ENCODE results near the gene BMX.

BMX gene

DNA sequence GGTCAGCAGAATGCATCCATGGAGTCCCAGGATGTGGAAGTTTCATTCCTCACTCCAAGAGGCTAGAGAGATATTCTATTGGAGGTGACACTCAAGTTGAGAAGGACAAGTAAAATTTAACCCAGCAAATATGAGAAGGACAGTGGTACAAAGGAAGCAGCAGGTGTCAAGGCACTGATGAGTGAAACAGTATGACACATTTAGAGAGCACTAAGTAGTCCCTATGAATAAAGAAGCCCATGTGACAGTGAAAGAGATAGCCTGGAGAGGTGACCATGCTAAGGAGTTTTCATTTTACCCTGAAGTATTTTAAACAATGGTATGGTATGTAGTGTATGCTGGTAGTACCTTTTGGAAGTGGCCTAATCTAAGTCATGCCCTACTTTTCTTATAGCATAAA is 9.2 kb downstream of the BMX start:
- DNase-seq: no peak

DNA sequence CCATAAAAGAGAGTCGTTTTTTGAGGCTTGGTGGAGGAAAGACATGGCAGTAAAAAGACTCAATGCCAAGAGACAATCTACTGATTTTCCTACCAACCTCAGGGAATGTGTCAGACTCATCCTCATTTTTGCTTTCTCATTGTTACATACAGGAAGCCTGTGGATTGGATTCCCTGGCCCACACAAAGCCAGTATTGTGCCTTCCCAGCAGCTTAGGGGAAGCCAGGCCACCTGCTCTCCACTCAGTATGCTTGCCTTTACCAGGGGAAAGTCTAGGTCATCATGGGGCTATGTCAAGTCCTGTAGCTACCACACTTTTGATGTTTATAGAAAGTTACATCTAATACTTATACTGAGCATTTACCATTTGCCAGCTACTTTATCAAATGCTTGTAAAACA is 11.0 kb downstream of the BMX start:
- DNase-seq: no peak

DNA sequence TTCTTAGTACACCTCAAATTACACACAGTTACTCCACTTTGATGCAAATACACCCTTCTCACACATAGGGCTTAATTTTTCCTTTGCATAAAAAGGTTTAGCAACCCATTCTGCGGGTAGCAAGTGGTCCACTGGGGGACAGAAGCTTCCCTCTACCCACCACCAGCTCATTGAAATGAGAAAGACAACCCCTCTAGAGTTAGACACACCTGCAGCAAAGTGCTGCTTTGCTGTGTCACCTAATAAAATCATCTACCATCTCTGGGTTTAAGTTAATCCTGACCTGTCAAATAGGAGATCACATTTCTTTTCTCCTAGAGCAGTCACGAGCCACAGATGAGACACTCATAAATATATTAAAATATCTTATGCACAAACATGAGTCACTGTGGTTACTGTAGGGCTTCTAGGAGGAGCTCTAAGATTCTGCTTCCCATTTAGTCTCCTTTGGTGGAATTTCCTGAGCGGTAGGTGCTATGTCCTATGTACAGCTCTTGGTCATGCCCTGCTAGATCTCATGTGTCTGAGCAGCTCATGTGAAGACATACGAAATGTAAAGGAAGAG is 11.9 kb downstream of the BMX start:
- no peak for DNase-seq

DNA sequence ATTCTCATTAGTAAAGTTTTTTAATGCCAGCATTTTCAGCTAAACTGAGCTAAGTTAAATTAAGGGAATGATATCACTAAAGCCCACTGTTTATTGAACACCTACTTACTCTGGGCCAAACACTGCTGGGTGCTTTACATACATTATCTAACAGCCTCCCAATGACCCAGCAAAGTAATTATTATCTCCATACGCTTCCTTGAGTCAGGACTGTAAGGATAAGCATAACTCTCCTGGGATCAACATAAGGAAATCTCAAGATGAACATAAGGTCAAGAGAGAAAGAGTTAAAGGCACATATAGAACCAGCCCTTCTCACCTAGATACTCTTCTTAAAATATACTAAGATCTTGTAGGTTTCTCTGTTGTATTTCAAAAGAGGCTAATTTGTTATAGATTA is 13.7 kb downstream of the BMX start:
- no peak for DNase-seq

DNA sequence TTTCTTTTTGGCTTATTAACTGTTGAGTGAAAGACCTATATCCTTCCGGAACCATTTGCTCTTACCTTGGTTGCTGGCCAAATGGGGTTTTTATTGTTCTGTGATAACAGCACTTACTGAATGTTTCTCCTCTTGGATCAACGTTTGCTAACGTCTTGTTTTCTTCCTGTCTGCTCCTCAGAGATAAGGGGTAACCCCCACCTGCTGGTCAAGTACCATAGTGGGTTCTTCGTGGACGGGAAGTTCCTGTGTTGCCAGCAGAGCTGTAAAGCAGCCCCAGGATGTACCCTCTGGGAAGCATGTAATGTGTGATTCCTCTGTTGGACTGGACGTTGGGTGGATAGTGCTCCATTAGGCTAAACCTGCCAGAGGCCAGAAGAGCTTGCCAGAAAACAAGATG is 15.3 kb downstream of the BMX start:
- DNase-seq: no peak

DNA sequence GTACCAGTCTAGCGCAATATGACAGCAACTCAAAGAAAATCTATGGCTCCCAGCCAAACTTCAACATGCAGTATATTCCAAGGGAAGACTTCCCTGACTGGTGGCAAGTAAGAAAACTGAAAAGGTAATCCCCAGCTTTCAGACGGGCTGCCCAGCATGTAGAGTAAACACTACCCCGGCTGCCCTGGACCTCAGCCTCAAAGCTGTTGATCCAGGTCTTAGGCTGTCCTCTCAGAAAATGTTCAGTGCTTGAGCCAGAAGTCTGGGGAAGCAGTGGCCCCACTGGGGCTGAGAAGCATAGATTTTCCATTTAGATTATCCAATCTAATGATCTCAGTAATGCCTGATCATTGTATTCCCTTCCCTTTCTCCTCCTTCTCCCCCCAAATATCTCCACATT is 21.9 kb downstream of the BMX start:
- no peak for DNase-seq

DNA sequence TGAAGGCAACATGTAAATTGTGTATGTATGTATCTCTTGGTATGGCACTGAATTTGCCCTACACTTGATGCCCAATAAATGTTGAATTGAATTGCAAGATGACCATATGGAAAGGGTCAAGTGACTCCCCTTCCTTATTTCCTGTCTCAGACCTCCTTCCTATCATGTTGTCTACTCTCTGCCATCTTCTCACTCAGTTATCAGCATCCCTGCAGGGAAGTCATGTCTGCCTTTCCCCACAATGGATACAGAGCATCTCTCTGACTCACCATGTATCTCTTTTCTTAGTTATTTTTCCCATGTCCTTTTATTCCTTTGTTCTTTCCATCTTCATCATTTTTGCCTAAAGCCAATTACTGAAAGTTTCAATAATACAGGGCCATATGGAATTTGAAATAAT is 22.5 kb downstream of the BMX start:
- DNase-seq: no peak

DNA sequence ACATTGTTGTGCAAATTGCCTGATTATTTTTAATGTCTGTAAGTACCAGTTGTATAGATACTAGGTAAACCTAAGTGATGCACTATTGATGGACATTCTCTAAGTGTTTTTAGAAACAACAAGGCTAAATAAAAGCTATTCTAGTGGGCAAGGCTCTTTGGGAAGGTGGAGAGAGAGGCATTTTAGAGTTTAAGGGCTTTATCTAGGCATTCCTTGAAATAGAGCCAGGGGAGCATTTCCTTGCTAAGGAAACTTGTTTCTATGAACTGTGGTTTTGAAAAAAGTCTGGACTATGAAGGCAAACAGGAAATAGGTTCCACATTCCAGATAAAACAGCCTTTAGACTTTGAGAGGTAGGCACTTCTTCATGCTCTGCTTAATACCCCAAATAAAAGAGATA is 23.8 kb downstream of the BMX start:
- no peak for DNase-seq

DNA sequence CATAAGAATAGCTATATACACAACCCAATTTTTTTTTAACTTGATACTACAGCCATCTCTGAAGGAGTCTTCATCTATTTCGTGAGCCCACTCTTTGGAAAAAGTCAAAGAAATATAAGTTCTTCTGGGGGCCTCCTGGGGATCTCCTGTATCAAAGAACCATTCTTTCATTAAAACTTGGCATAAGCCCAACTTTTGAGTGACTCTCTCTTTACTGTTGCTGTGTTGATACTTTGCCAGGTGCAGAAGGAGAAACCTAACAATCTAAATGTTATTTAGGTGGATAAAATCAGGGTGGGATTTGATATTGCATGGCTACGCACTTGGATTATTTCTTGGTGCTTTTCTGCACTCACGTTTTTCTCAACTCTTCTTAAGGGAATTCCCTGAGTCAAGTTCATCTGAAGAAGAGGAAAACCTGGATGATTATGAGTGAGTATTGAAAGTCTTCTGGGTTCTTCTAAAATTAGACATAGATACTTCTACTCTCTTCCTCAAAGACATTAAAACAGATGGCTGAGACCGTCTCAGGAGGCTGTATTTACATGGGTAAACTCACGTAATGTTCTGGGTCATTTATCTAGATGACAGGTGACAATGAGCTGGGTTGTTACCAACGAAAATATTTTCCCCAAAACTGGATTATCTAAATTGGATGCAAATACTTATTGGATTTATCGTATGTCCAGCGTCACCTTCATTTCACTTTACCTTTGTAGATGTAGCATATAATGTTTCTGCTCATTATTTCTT is 25.2 kb downstream of the BMX start:
- no peak for DNase-seq

DNA sequence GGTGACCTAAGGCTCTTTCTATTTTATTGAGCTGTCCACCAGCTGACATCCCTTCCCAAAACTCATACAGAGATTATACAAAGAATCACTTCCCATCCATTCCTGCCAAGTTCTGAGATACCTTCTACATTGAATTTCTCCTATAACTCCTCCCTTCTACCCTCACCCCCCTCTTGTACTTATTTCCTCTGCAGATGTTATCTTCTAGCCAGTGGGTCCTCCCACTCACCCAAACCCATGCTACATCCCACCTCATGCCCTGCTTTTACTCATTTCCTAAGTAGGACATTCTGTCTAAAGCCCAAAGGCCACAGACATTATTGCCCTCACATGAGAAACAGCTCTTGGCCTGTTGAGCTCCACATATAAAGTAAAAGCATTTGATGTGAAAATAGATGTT is 28.6 kb downstream of the BMX start:
- no peak for DNase-seq

DNA sequence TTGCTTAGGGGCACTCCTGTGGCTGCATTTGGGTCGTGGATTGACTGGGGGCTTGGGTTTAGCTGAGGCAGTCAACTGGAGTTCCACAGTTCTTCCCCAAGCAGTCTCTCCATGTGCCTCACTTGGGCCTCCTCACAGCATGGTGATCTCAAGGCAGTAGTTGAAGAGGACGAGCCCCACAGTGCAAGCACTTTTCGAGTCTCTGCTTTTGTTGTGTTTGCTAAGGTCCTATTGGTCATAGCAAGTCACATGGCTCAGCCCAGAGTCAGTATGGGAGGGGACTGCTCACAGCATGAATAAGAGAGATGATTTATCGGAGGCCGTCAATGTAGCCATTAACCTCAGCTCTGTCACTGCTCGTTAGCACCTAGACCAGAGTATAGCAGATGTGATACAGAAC is 29.7 kb downstream of the BMX start:
- no peak for DNase-seq

DNA sequence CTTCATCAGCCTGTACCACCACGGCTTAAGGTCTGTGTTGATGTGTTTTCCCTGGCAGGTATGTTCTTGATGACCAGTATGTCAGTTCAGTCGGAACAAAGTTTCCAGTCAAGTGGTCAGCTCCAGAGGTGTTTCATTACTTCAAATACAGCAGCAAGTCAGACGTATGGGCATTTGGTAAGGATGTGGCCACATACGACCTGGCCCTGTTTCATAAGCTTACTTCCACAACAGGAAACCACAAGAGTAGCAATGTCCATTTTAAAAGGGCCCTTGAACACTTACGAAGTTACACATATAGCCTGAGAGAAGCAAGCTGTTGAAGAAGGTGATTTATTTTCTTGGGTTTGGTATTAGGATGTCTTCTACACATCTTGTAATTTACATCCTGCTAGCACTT is 46.1 kb downstream of the BMX start:
- DNase-seq: peak; percentile 10 to 25

DNA sequence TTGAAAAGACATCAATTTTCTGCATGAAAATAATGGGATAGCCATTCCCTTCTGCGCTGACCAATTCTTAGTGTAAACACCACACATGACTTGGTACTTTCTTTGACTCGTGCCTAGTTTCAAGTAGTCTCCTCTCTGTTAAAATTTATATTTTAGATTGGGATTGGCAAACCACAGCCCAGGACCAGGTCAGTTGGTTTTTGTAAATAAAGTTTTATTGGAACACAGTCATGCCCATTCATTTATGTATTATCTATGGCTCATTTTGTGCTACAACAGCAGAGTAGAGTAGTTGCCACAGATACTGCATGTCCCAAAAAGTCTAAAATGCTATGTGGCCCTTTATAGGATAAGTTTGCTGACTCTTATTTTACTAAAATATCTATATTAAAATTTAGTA is 46.7 kb downstream of the BMX start:
- DNase-seq: no peak

DNA sequence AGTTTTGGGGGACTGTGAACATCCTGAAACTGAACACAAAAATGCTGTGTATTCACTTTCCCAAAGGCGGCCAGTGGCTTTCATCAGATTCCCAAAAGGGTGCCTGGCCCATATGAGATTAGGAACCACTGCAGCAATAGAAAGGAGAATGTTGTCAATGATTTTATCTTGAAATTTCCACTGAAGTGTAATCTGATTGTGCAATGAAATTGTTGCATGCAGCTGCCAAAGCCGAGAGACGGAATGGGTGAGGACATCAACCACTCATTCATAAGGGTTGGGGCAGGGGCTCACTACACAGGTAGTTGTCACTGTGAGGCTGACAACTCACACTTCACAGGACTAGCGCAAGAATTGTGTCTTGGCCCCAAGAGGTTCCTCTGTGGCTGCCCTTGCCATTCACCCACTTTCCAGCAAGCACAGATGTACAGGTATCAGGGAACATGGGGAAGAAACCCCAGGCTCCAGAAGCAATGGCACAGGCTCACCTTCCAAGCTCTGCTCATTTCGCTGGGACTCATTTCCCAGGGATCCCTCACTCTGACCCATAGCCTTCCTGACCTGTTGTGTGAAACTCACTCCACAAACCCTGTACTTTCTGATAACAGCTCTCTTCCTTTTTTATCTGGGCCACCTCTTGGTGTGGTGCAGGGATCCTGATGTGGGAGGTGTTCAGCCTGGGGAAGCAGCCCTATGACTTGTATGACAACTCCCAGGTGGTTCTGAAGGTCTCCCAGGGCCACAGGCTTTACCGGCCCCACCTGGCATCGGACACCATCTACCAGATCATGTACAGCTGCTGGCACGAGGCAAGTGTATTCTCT is 48.8 kb downstream of the BMX start:
- no peak for DNase-seq

DNA sequence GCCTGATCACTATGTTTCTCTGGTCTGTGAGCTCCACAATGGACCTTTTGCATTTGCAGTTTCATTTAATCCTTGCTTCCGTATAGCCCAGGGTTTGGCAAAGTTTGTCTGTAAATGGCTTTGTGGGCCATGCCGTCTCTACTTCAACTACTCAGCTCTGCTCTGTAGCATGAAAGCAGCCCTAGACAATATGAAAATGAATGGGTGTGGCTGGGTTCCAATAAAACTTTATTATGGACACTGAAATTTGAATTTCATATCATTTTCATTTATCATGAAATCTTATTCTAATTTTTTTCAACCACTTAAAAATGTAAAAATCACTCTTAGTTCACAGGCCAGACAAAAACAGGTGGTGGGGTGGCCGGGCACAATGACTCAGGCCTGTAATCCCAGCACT is 58.6 kb downstream of the BMX start:
- no peak for DNase-seq

DNA sequence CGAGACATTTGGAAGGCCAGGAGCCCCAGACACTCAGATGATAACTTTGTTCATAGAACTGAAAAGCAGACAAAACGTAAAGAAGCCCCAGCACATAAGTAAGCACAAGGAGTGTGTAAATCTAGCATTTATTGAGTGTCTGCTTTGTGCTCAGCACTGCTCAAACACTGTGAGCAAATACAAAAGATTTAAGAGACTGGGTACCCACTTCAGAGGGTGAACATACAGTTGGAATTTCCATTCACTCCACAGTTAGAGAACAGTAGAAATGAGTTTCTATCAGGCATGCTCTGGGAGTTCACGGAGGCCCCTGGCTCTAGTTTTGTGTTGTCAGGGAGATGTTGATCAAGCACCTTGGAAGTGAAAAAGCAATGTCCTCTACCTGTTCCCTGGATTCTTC is 60.3 kb downstream of the BMX start:
- DNase-seq: no peak

DNA sequence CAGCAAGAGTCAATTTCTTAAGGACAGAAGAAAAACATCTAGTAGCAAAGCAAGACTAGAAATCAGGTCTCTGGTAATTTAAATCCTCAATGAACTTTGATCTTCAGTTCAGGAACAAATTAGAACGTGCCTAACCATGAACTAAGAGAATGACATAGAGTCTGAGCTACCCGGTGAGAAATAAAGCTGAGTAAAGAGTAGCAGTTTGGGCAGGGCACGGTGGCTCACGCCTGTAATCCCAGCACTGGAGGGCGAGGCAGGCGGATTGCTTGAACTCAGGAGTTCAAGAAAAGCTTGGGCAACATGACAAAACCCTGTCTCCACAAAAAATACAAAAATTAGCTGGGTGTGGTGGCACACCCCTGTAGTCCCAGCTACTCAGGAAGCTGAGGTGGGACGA is 62.4 kb downstream of the BMX start:
- no peak for DNase-seq

DNA sequence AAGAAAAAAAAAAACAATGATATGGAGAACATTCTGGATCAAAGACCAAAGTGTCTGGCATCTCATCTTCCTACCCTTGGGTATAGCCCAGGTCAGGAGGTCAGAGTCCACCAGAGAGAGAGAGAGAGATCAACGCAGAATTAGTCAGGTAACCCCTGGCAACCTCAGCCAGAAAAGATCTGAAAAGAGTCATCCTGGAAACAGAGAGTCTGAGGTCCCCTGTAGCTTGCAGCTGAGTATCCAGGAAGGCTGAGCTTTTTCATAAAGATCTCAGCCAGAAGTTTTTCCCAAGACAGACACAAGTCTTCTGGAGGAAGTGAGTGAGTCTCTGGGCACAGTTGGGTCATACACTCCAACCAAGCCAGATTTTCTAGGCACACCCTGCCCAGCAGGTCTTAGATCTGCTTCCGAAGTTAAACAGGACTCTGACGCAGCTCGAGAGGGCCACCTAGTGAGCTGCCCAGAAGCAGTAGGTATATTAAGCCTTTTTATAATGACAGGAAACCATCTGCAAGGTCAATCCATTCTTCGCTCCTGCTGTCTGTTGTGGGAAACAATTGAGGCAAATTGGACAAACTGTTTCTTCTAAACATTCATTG is 64.5 kb downstream of the BMX start:
- peak; percentile 58 to 62 for DNase-seq

DNA sequence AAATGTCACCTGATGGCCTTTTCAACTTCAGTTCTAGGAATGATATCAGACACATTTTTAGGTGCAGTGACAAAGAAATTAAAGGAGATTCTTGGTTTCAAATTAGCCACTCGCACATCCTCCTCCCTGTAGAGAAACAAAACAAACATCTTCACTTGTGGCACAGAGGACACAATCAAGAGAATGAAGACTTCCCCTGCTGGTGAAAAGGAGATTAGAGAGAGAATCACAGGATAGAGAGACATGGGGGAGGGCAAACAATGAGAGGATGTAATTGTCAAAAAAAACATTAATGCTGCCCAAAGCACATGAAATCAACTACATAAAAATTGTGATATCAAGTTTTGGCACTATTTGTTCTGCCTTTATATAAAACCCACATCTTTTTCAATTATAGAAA is 65.6 kb downstream of the BMX start:
- DNase-seq: no peak

DNA sequence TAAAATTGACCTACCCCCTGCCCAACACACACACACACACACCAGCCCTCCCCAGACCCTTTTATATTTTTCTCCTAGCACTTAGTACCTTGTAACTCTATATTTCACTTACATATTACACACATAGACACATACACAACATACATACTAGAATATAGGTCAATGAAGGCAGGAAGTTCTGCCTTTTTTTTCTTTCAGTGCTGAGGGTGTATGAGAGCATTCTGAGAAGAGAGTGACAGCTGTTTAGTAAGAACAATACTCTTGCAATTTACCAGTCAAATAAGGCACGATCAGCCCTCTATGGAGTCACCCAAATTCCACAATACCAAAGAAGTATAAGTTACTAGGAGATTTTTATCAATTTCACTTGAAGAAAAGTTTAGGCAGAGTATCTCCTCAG is 66.7 kb downstream of the BMX start:
- DNase-seq: no peak

DNA sequence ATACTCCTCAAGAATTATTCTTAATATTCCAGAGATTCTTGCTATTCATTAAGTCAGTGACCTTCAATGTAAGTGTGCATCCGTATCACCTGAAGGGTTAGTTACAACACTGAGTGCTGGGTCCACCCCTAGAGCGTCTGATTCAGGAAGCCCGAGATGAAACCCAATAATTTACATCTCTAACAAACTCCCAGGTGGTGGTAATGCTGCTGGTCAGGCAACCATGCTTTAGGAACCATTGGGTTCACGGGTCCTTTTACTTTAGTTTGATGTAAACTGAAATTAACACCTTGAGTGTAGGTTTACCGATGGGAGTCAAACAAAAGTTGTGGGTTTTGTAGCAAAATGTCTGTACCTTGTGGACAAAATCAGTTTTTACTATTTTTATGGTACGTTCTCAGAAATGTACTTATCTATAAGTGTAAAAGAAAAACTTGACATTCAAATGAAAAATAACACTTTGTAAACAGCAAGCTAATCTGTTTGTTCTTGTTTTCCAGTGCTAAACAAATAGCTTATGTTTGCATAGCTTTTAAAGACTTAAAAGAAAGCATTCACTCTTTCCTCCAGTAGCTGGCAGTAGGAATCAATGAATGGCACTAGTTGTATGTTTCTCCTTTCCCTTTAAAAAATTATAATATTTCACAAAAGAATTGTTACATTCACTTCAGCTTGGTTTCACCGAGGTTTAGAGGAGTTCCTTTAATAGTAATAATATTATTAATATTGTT is 67.4 kb downstream of the BMX start:
- DNase-seq: no peak

DNA sequence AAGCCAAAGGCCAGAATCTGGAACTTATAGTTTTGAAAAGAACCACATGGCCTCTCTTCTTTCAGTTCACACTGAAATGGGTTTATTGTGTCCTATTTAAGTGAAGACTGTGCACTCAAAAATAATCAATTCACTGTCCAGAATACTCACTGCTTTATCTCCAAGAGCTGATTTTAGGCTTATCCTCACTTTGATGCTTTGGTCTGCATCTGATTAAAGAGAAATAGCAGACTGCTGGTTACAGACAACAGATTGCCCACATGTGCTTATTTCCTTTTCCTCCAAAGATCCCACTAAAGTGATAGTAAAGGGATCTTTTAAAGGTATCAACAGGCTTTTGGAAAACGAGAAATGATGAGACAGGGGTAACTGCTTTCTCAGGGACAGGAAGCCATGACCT is 69.5 kb downstream of the BMX start:
- DNase-seq: no peak

DNA sequence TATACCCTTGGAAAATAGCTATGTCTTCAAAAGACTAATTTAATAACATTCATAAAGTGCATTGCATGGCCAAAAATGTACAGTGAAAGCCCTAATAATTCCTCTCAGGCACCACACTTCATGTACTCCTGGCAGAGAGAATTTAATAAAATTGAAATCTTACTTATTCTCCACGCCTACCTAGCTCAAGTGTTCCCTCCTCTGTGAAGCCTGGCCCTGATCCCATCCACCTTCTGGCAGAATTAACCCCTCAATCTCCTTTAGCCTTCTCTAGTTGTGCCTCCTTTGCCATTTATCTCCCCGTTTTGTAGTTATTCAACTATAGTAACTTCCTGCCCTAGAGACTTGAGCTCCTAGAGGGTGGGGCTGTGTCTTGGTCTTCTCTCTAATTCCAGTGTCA is 73.4 kb downstream of the BMX start:
- DNase-seq: no peak

Measured in inflammatory macrophage (primary cell).